ENCODE measurements around the gene KIAA0513.
A peak's percentile ranks its signal among the peaks of the same experiment; 100 is the strongest.

KIAA0513 gene

GRCh38 chr16:85138073-85138824 is 110.7 kb downstream of the KIAA0513 start:
- Mint-ChIP-seq H3K27ac (peak overlapping the region; percentile 94 to 96 (median 94)), H3K9me3 (no peaks in the 10 kb centered on the region), H3K4me1 (peaks cover 56% of the 10 kb centered on the region), H3K4me3 (peak overlapping the region; percentile 51 to 66 (median 66)), H3K27me3 (ENCODE audit: low read depth) (peaks cover 13% of the 10 kb centered on the region), H3K36me3 (ENCODE audit: low read depth) (no peaks in the 10 kb centered on the region)
- TF ChIP-seq, protein P1, sequence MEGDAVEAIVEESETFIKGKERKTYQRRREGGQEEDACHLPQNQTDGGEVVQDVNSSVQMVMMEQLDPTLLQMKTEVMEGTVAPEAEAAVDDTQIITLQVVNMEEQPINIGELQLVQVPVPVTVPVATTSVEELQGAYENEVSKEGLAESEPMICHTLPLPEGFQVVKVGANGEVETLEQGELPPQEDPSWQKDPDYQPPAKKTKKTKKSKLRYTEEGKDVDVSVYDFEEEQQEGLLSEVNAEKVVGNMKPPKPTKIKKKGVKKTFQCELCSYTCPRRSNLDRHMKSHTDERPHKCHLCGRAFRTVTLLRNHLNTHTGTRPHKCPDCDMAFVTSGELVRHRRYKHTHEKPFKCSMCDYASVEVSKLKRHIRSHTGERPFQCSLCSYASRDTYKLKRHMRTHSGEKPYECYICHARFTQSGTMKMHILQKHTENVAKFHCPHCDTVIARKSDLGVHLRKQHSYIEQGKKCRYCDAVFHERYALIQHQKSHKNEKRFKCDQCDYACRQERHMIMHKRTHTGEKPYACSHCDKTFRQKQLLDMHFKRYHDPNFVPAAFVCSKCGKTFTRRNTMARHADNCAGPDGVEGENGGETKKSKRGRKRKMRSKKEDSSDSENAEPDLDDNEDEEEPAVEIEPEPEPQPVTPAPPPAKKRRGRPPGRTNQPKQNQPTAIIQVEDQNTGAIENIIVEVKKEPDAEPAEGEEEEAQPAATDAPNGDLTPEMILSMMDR (IDR thresholded peaks at IDR 0.05; ENCODE audit: unreplicated experiment in 3 of 3) = no peak

DNA sequence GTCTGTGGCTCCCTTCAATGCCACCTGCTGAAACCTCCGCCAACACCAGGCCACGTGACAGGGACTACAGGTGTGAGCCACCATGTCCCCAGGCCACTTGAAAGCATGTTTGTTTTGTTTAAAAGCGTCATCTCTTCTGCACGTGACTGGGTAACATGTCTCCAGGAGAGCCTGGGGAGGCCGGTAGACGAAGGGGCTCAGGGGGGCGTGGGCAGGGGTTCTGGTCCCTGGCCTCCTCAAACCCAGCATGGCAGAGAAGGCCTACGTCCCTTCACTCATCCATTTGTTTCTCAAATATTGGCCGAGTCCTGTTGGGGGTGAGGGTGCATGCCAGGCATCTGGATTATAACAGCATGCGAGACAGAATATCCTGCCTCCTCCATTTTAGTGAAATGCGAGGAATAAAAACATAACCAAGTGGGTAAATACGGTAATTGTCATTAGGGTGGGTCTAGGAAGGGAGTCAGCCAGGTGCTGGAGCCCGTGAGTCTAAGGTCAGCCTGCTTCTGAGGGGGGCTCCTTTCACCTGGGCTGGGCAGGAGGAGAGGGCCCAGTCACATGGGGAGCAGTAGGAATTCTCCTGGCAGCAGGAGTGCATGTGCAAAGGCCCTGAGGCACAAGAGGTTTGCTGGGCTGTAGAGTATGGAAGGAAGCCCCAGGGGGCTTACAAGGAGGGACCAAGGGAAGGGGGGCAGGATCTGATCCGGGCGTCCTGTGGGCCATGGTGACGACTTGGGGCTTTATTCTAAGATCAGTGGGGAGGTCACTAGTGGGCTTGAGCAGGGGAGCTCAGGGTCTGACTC is 111.4 kb downstream of the KIAA0513 start:
- peak overlapping the region; percentile 94 to 96 (median 94) for H3K27ac Mint-ChIP-seq
- H3K4me1 Mint-ChIP-seq = peaks cover 61% of the 10 kb centered on the region
- TF ChIP-seq, protein P1 (IDR thresholded peaks at IDR 0.05; ENCODE audit: unreplicated experiment in 3 of 3) = no peak
- no peaks in the 10 kb centered on the region for H3K36me3 Mint-ChIP-seq (ENCODE audit: low read depth)
- H3K4me3 Mint-ChIP-seq = peak overlapping the region in 1 of 3 experiments; percentile 66
- peaks cover 13% of the 10 kb centered on the region for H3K27me3 Mint-ChIP-seq (ENCODE audit: low read depth)
- no peaks in the 10 kb centered on the region for H3K9me3 Mint-ChIP-seq

DNA sequence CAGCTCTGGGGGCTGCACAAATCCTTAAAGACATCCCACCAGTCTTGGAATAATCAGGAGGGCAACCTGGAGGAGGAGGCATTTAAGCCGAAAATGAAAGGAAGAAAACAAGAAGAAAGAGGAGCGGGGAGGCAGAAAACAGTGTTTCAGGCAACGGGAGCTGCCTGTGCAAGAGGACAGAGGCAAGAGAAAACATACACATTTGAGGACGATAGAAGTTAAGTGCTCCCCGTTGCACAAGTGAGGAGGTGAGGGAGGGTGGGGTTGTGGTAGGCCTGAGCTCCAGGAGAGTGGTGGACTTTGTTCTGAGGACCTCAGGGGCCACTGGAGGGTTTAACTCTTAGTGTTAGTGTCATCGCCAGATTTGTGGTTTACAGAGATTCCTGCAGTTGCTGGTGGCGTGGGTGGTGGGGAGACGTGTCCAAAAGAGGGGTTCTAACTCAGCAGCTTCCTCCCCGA is 112.3 kb downstream of the KIAA0513 start:
- Mint-ChIP-seq H3K36me3 (ENCODE audit: low read depth) (no peaks in the 10 kb centered on the region), H3K27ac (peak overlapping the region; percentile 47 to 96 (median 94)), H3K4me1 (peaks cover 61% of the 10 kb centered on the region), H3K4me3 (no peak overlapping the region), H3K27me3 (ENCODE audit: low read depth) (peaks cover 11% of the 10 kb centered on the region), H3K9me3 (no peaks in the 10 kb centered on the region)
- TF ChIP-seq, protein P1 (IDR thresholded peaks at IDR 0.05; ENCODE audit: unreplicated experiment in 3 of 3) = no peak

- peaks cover 13% of the 10 kb centered on the region for H3K27me3 Mint-ChIP-seq (ENCODE audit: low read depth)
- TF ChIP-seq, protein P1 (IDR thresholded peaks at IDR 0.05; ENCODE audit: unreplicated experiment in 3 of 3) = no peak
- H3K36me3 Mint-ChIP-seq (ENCODE audit: low read depth) = no peaks in the 10 kb centered on the region
- no peak overlapping the region for H3K4me3 Mint-ChIP-seq
- no peaks in the 10 kb centered on the region for H3K9me3 Mint-ChIP-seq
- peak overlapping the region; percentile 47 to 94 (median 62) for H3K27ac Mint-ChIP-seq
- H3K4me1 Mint-ChIP-seq = peaks cover 61% of the 10 kb centered on the region
Observed at GRCh38 chr16:85140455-85141012, 112.9 kb downstream of the KIAA0513 start.

DNA sequence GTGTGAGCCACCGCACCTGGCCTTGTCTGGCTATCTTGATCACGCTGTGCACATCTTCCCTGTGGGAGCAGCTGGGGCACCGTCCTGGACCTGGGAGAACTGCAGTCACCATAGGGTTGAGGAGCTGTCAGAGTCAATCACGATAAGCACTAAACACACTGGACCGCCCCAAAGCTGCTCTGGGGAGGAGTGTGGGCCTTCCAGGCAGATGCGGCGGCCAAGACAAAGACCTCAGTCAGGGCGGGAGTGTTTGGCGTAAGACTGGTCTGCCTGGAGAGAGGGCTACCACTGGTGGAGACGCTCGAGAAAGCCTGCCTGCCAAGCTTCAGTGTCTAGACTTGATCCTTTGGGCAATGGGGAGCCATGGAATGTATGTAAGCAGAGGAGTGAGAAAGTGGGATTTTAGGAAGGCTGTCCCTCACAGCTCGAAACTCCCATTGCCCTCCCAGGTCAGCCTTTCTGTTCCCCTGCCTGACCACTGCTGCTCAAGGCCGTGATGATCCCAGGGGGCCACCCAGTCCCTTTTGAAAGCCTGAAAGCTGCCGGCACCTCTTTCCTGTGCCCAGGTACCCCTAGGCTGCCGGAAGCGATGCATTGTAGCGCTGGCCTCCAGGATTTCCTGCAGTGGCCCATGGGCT is 114.0 kb downstream of the KIAA0513 start:
- Mint-ChIP-seq H3K4me1 (peaks cover 59% of the 10 kb centered on the region), H3K36me3 (ENCODE audit: low read depth) (no peaks in the 10 kb centered on the region), H3K27me3 (ENCODE audit: low read depth) (peaks cover 18% of the 10 kb centered on the region), H3K27ac (peak overlapping the region; percentile 47 to 91 (median 89)), H3K4me3 (peak overlapping the region in 1 of 3 experiments; percentile 31), H3K9me3 (no peaks in the 10 kb centered on the region)
- TF ChIP-seq, protein P1 (IDR thresholded peaks at IDR 0.05; ENCODE audit: unreplicated experiment in 3 of 3) = no peak
